Breast epithelium (tissue), 3 donors: ENCODE data around the gene SEC61A2.

Source experiments
- CTCF ChIP-seq, 3 donors: fragments of 450-650 bp; IDR thresholded peaks; one replicate each; pipeline ENCODE4 v1.5.1; 2016 to 2017; ENCODE audit warnings: antibody characterized with exemption in 3 of 3, mild to moderate bottlenecking in 3 of 3, moderate library complexity in 3 of 3
- POLR2A ChIP-seq: fragments of 450-650 bp; IDR thresholded peaks from one replicate; pipeline ENCODE4 v1.6.1; 2016; ENCODE audit warnings: antibody characterized with exemption, mild to moderate bottlenecking, moderate library complexity
- POLR2AphosphoS5 ChIP-seq, 3 donors: sonication (generic); formaldehyde crosslinking; IDR thresholded peaks; one replicate each; pipeline ENCODE4 v1.6.1; 2017; ENCODE audit warnings: antibody characterized with exemption in 3 of 3

- TF ChIP-seq CTCF (IDR thresholded peaks at IDR 0.05), result no peak
- no peak for TF ChIP-seq POLR2AphosphoS5 (IDR thresholded peaks at IDR 0.05)
- TF ChIP-seq POLR2A, result no peak
Measured at GRCh38 chr10:12165036-12165435, 35.6 kb downstream of the SEC61A2 start.
